Gastrocnemius medialis (tissue), 4 donors: ENCODE data around the gene APOBEC3H.

Experiments
- CTCF ChIP-seq, 5 experiments: fragments of 450-650 bp in 3 of 5; fragments of 200-600 bp in 2 of 5; sonication (generic) in 2 of 5; IDR thresholded peaks in 4 of 5; conservative IDR thresholded peaks in 1 of 5; 1 replicate in 4 of 5; 2 replicates in 1 of 5; pipeline ENCODE4 v1.5.1; 2016 to 2019; ENCODE audit warnings: antibody characterized with exemption in 5 of 5, mild to moderate bottlenecking in 3 of 5, moderate library complexity in 3 of 5
- POLR2A ChIP-seq, 2 donors: fragments of 450-650 bp; IDR thresholded peaks; one replicate each; pipeline ENCODE4 v1.6.1; 2017; ENCODE audit warnings: antibody characterized with exemption in 2 of 2, mild to moderate bottlenecking in 2 of 2, moderate library complexity in 2 of 2

GRCh38 chr22:39128508-39128907, 31.5 kb downstream of the APOBEC3H start:
- TF ChIP-seq CTCF (IDR thresholded peaks at IDR 0.05 in 4 of 5, conservative IDR thresholded peaks at IDR 0.05 in 1 of 5), result no peak
- no peak for TF ChIP-seq POLR2A (IDR thresholded peaks at IDR 0.05)
